ENCODE results near the gene KANSL1L. TPM values are rescaled to one million over a fixed set of nuclear protein-coding genes. Genes with fewer than 3 reads are reported as not detected.

KANSL1L gene
- total RNA-seq, 1 experiment from 2014 or later: 5.7 TPM

DNA sequence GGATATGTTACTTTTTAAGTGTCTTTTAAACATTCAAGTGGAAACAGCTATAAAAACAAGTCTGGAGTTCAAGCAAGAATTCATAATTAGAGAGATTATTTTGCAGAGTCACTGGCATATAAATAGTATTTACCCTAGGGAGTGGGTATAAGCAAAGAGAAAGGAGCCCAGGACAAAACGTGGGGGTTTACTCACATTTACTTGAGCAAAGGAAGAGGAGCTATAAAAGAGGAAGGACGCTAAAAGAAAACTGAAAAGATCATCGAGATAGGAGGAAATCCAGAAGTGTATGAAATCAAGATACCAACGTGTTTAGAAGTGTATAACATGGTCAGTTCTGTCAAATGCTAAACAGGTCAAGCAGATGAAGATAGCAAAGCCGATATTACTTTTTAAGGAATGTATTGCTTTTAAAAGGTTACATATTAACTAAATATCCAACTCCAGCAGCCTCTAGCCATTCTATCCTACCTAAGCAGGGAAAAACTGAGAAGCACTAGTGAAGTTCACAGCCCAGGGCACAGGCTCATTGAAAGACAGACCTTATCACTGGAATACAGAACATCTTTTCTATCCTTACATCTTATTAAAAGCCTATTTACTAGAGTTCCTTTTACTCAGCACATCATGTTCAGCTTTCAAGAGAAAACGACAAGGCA, 8.6 kb downstream of the KANSL1L start:
- intact Hi-C loops (cut with micrococcal nuclease; ENCODE audit: unreplicated experiment): no loop called here
- no TSS peak for BruUV-seq (replicated peaks)
- Mint-ChIP-seq H3K4me1 (ENCODE audit: low read depth, unreplicated experiment) (peaks cover 13% of the 10 kb centered on the region), H3K36me3 (ENCODE audit: insufficient read depth, unreplicated experiment) (no peaks in the 10 kb centered on the region), H3K9me3 (ENCODE audit: unreplicated experiment) (no peaks in the 10 kb centered on the region), H3K27me3 (ENCODE audit: insufficient read depth, unreplicated experiment) (no peaks in the 10 kb centered on the region), H3K27ac (ENCODE audit: unreplicated experiment) (no peak overlapping the region), H3K4me3 (ENCODE audit: unreplicated experiment) (peak overlapping the region; percentile 54)
- no peaks in the 10 kb centered on the region for H3K9me3 ChIP-seq
- no peaks in the 10 kb centered on the region for H3K36me3 ChIP-seq (ENCODE audit: control insufficient read depth, insufficient read depth, low read length)
- CTCF ChIA-PET: no interaction called here
- no peak for DNase-seq
- peak overlapping the region; percentile 12; the same call in 1 of the 2 replicates for H3K4me3 ChIP-seq (ENCODE audit: low read depth, low read length)
- no peak for TF ChIP-seq CTCF (IDR thresholded peaks at IDR 0.05; ENCODE audit: insufficient read depth in 1 of 2, low read depth in 1 of 2, low read length in 1 of 2, severe bottlenecking in 1 of 2, unreplicated experiment in 1 of 2)
- no peaks in the 10 kb centered on the region for H3K27me3 ChIP-seq (replicated peaks; ENCODE audit: control insufficient read depth, insufficient read depth, low read length)
- POLR2A ChIA-PET: no interaction called here
- no peaks in the 10 kb centered on the region for H3K4me1 ChIP-seq

DNA sequence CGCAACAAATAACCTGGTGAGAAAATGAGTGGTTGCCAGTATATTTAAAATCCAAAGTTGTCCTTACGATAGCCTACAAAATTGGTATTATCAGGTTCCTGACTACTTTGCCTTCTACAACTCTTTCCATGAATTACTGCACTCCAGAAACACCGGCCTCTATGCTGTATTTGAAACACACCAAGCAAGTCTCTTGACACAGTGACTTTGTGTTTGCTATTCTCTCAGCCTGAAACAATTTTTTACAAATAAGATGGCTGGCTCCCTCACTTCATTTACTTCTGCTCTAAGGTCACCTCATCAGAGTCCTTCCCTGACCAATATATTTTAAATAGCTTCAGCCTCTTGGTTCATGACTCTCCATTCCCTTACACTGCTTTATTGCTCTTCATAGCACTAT, 12.2 kb downstream of the KANSL1L start:
- Mint-ChIP-seq H3K27me3 (ENCODE audit: insufficient read depth, unreplicated experiment) (no peaks in the 10 kb centered on the region), H3K9me3 (ENCODE audit: unreplicated experiment) (no peaks in the 10 kb centered on the region), H3K27ac (ENCODE audit: unreplicated experiment) (no peak overlapping the region), H3K4me1 (ENCODE audit: low read depth, unreplicated experiment) (peaks cover 13% of the 10 kb centered on the region), H3K4me3 (ENCODE audit: unreplicated experiment) (no peak overlapping the region), H3K36me3 (ENCODE audit: insufficient read depth, unreplicated experiment) (no peaks in the 10 kb centered on the region)
- ChIA-PET POLR2A (no interaction called here), CTCF (no interaction called here)
- H3K4me3 ChIP-seq (ENCODE audit: low read depth, low read length): no peak overlapping the region
- H3K4me1 ChIP-seq: no peaks in the 10 kb centered on the region
- intact Hi-C loops (cut with micrococcal nuclease; ENCODE audit: unreplicated experiment): no loop called here
- DNase-seq: no peak
- H3K9me3 ChIP-seq: no peaks in the 10 kb centered on the region
- TF ChIP-seq CTCF (IDR thresholded peaks at IDR 0.05; ENCODE audit: insufficient read depth in 1 of 2, low read depth in 1 of 2, low read length in 1 of 2, severe bottlenecking in 1 of 2, unreplicated experiment in 1 of 2): no peak
- no peaks in the 10 kb centered on the region for H3K36me3 ChIP-seq (ENCODE audit: control insufficient read depth, insufficient read depth, low read length)
- no TSS peak for BruUV-seq (replicated peaks)
- H3K27me3 ChIP-seq (replicated peaks; ENCODE audit: control insufficient read depth, insufficient read depth, low read length): no peaks in the 10 kb centered on the region

- H3K27me3 Mint-ChIP-seq (ENCODE audit: insufficient read depth, unreplicated experiment): no peaks in the 10 kb centered on the region
- Histone ChIP-seq H3K4me3 (ENCODE audit: low read depth, low read length) (no peak overlapping the region), H3K27me3 (replicated peaks; ENCODE audit: control insufficient read depth, insufficient read depth, low read length) (no peaks in the 10 kb centered on the region), H3K36me3 (ENCODE audit: control insufficient read depth, insufficient read depth, low read length) (no peaks in the 10 kb centered on the region), H3K9me3 (no peaks in the 10 kb centered on the region), H3K4me1 (no peaks in the 10 kb centered on the region)
- intact Hi-C loops (cut with micrococcal nuclease; ENCODE audit: unreplicated experiment): no loop called here
- no peaks in the 10 kb centered on the region for H3K9me3 Mint-ChIP-seq (ENCODE audit: unreplicated experiment)
- POLR2A ChIA-PET: no interaction called here
- TF ChIP-seq CTCF (IDR thresholded peaks at IDR 0.05; ENCODE audit: insufficient read depth in 1 of 2, low read depth in 1 of 2, low read length in 1 of 2, severe bottlenecking in 1 of 2, unreplicated experiment in 1 of 2): no peak
- peaks cover 11% of the 10 kb centered on the region for H3K4me1 Mint-ChIP-seq (ENCODE audit: low read depth, unreplicated experiment)
- CTCF ChIA-PET: no interaction called here
- no TSS peak for BruUV-seq (replicated peaks)
- H3K4me3 Mint-ChIP-seq (ENCODE audit: unreplicated experiment): no peak overlapping the region
- no peak overlapping the region for H3K27ac Mint-ChIP-seq (ENCODE audit: unreplicated experiment)
- DNase-seq: no peak
- H3K36me3 Mint-ChIP-seq (ENCODE audit: insufficient read depth, unreplicated experiment): no peaks in the 10 kb centered on the region
Observed at GRCh38 chr2:210158236-210158635, 13.0 kb downstream of the KANSL1L start.
